HL-60/S4 (cell line): ENCODE measurements around the gene CFAP300.

Experiments used
- in situ Hi-C: fragments of 300-500 bp; cut with MboI; formaldehyde crosslinking; loops from 2 replicates; pipeline ENCODE4 v1.14.3; 2022; ENCODE audit warnings: low sequenced_read_pairs

Gene CFAP300

DNA sequence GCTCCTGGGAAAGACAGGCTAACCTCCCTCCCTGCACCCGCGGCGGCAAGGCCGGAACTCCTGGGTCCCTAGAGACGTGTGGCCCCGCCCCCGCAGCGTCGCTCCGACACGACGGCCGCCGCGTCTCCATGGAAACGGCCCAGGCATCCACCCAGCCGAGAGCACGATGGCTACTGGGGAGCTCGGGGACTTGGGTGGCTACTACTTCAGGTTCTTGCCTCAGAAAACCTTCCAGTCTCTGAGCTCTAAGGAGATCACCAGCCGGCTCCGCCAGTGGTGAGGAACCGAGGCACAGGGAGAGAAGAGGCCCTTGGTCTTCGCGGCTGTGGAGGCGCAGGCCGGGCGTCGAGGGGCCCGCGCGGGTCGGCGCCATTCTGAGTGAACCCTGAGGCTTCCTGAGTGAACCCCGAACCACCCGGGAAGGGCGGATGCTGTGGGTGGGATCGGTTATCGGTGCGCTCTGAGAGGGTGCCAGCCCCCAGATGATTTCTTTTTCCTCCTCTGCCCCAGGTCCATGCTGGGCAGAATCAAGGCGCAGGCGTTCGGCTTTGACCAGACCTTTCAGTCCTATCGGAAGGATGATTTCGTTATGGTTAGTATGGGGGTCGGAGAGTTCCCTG, at the start of gene CFAP300:
Gene CFAP300 (plus strand): TSS at position 133 of the 620 bp plus-strand sequence. CDS start 34 bp downstream, at position 167.
- in situ Hi-C loops = no loop called here

DNA sequence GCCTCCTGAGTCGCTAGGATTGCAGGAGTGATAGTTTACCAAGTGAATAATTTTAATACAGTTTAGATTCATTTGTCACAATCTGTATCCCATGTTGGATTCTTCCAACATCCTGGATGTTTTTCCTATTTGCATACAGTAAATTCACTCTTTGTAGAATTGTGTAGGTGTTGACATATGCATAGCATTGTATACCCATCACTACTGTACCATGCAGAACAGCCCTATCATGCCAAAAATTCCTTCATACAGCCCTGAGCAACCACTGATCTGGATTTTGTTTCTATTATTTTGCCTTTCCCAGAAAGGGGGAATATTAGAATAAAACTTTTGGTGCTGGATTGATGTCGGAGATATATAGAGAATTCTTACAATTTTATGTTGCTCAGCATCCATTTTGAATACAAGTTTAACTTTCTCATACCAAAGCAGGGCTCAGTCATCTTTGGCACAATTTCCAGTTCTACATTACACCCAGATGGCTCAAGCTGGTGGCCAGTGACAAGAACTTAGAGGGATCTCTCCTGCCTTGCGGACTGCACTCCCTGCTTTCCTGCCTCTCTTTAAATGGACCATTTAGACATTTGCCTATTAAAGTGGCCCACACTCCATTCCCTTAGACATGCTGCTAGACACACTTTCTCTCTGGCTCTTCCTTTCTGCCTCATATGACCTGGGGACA, 45.4 kb upstream of the CFAP300 start:
- in situ Hi-C loops = no loop called here

DNA sequence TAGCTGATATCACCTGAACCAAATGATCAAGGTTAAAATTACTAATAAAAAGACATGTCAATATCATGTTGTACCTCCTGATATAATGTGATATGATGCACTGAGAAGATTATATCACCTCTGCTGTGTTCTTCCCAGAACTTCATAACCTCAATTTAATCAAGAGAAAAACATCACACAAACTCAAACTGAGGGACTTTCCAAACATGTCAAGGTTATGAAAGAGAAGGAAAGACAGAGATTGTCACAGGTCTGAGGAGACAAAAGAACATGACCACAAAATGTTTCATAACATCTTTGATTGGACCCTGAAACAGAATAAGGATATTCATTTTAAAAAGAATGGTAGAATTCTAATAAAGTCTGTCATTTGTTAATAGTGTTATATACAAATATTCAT, 43.0 kb upstream of the CFAP300 start:
- in situ Hi-C loops = no loop called here

GRCh38 chr11:102005306-102005705, 41.9 kb upstream of the CFAP300 start:
- in situ Hi-C loops = no loop called here

DNA sequence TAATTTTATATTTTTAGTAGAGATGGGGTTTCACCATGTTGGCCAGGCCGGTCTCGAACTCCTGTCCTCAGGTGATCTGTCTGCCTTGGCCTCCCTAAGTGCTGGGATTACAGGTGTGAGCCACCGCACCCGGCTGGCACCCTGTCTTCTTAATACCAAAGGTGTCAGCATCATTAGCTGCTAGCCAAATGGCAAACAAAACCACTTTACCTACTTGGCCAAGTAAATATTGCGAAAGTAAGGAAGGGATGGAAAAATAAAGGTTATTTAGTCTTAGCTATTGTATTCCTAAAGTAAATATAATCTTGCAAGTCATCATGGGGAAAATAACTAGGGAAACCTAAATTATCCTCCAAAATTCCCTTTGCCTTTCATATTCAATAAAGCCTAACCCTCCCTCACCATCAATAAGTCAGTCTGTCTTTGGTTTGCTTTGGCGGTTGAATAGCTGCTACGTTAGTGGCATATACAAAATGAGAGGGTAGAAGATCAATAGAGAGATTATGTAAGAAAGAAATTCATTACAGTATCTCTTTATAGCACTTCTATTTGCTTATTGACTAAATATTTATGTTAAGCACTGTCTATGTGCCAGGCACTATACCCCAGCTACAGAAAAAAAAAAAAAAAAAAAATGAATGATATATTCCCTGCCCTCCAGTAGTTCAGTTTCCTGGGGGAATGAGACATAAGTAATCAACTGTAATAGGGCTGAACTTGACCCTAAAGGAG, 40.2 kb upstream of the CFAP300 start:
- in situ Hi-C loops = no loop called here

- in situ Hi-C loops = no loop called here
Observed at GRCh38 chr11:102007567-102008437, 39.4 kb upstream of the CFAP300 start.

GRCh38 chr11:102010776-102011494, 36.3 kb upstream of the CFAP300 start:
- in situ Hi-C loops = no loop called here

- in situ Hi-C loops = no loop called here
Observed at GRCh38 chr11:102012946-102013345, 34.3 kb upstream of the CFAP300 start.

DNA sequence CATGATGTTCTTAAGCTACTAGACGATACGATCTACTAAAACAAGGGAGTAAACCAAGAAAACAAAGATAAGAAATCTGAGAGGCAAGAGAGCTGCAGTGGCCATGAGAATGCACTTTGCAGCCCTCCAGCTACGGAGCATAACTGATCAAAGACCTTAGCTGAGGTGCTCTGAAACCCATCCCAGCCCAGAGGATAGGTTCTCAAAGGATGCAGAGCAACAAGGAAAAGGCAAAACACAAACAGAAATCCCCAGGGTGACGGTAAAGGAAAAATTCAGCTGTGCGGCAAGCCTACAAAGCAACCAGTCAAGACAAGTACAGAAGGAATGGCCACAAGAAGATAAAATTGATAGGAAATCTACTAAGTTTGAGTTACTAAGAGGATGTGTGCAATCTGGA, 32.5 kb upstream of the CFAP300 start:
- in situ Hi-C loops = no loop called here

GRCh38 chr11:102017026-102017425, 30.2 kb upstream of the CFAP300 start:
- in situ Hi-C loops = no loop called here

GRCh38 chr11:102026217-102026616, 21.0 kb upstream of the CFAP300 start:
- in situ Hi-C loops = no loop called here

DNA sequence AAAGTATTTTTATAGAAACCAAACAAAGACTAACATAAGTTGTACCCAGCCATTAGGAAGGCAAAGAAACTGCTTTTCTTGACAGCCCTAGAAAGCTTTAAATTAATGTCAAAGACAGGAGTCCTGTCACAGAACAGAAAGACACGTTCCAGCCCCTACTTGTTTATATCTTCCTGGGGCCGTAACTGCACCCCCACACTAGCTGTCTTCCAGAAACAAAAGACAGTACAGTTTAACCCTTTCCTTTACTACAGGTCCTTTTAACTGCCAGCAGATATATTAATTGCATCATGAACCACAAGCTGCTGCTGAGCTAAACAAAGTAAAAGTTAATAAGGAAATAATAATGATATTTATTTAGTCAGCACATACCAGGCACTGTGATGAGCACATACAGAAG, 20.3 kb upstream of the CFAP300 start:
- in situ Hi-C loops = no loop called here

- in situ Hi-C loops = no loop called here
Observed at GRCh38 chr11:102036757-102037156, 10.5 kb upstream of the CFAP300 start.

GRCh38 chr11:102046841-102047240, 396 bp upstream of the CFAP300 start:
- in situ Hi-C loops = no loop called here

DNA sequence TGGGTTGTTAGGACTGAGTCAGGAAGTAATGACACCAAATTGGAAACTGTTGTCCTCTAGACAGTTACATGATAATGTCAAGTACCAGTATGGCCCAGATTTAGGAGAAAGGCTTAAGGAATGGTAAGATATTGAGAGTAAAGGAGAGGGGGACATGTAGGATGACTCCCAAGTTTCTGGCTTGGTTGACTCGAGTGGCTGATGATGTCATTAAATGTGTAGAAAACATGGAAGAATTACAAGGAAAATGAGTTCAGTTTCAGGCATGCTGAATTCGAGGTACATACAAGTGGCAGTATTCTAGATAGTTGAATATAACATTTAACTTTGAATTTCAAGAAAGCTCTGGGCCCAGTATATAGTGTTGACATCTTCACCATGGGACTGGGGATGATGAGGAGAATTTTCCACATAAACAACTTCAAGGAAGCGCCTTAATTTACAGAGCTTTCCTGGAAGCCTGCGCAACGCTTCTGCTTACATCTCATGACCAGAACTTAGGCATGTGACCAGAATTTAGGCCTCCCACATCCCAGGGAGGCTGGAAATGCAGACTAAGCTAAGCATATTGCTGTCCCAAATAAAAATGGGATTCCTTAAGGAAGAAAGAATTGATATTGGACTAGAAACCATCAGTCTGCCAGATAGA, 3.8 kb downstream of the CFAP300 start:
- in situ Hi-C loops = no loop called here

DNA sequence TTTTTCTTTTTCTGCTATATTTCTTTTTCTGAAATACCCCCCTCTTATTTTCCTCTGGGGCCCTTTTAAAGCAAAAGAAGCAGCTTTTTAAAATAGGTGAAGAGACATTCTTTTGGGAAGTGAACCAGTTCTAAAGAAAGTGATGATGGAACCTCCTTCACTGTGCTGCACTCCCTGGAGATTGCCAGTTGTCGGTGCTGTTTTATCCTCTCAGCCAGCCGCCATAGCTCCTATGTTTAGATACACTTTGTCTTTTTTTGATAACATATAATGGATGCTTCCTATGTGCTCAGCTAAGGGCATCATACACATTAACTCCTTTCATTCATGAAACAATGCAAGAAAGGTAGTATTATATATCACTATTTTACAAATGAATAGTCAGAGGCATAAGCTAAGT, 14.0 kb downstream of the CFAP300 start:
- in situ Hi-C loops = no loop called here

DNA sequence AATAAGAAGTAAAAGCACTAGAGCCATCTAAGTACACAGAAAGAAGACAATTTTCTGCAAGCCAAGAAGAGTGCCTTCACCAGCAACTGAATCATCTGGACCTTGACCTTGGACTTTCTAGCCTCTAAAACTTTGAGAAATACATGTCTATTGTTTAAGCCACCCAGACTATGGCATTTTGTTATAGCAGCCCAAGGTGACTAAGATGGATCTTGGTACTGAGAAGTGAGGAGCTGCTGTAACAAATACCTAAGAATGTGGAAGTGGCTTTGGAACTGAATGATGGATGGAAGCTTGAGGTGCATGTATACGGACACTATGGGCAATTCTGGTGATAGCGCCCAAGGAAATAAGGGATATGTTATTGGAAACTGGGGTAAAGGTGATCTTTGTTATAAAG, 14.9 kb downstream of the CFAP300 start:
- in situ Hi-C loops = no loop called here

GRCh38 chr11:102064316-102064715, 17.1 kb downstream of the CFAP300 start:
- in situ Hi-C loops = no loop called here

DNA sequence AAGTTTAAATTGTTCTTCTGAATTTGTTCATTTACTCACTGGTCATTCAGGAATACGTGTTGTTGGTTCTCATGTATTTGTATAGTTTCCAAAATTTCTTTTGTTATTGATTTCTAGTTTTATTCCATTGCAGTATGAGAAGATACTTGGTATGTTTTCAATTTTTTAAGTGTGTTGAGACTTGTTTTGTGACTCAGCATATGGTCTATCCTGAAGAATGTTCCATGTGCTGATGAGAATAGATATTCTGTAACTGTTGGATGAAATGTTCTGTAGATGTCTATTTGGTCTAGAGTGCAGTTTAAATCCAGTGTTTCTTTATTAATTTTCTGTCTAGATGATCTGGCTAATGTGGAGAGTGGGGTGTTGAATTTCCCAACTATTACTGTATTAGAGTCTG, 23.5 kb downstream of the CFAP300 start:
- in situ Hi-C loops = no loop called here
